Esophagus muscularis mucosa (tissue), 4 donors: ENCODE results near the gene LARP7. TPM values are rescaled to one million over a fixed set of nuclear protein-coding genes. Genes with fewer than 3 reads are reported as not detected.
A peak's percentile ranks its signal among the peaks of the same experiment; 100 is the strongest.
"Not testable (repeated sequence)": the region's sequence is repeated elsewhere in the genome, so short reads cannot be mapped to it uniquely, and the experiment has no call there.

Experiments used
- DNase-seq: peaks from one replicate; pipeline ENCODE4 v3.0.0-alpha.2; 2017; ENCODE audit errors: extremely low spot score
- H3K27ac ChIP-seq, 4 donors: fragments of 200-600 bp; sonication (generic); replicated peaks in 1 of 4; 1 replicate in 3 of 4; 2 replicates in 1 of 4; pipeline ENCODE4 v1.5.1; 2016 to 2019; ENCODE audit warnings: mild to moderate bottlenecking in 1 of 4
- H3K27me3 ChIP-seq, 4 donors: fragments of 200-600 bp; sonication (generic); one replicate each; pipeline versions ENCODE4 v1.5.1 to v1.6.0; 2016 to 2019
- H3K36me3 ChIP-seq, 4 donors: fragments of 200-600 bp; sonication (generic); one replicate each; pipeline ENCODE4 v1.5.1; 2016 to 2019
- H3K4me1 ChIP-seq, 4 donors: fragments of 200-600 bp; sonication (generic); one replicate each; pipeline ENCODE4 v1.5.1; 2016 to 2019
- H3K4me3 ChIP-seq, 4 donors: fragments of 200-600 bp; sonication (generic); 1 replicate in 2 of 4; 2 replicates in 2 of 4; pipeline ENCODE4 v1.5.1; 2016 to 2019; ENCODE audit warnings: mild to moderate bottlenecking in 4 of 4, moderate library complexity in 1 of 4
- H3K9me3 ChIP-seq, 4 donors: fragments of 200-600 bp; sonication (generic); 1 replicate in 3 of 4; 2 replicates in 1 of 4; pipeline ENCODE4 v1.5.1; 2016 to 2019
- CTCF ChIP-seq, 3 experiments: fragments of 200-600 bp in 2 of 3; fragments of 450-650 bp in 1 of 3; sonication (generic) in 2 of 3; IDR thresholded peaks; one replicate each; pipeline ENCODE4 v1.5.1; 2017 to 2019; ENCODE audit warnings: antibody characterized with exemption in 3 of 3, mild to moderate bottlenecking in 2 of 3, moderate library complexity in 1 of 3
- EP300 ChIP-seq: sonication (generic); formaldehyde crosslinking; IDR thresholded peaks from one replicate; pipeline ENCODE4 v1.6.1; 2017; ENCODE audit warnings: antibody characterized with exemption
- POLR2A ChIP-seq: fragments of 450-650 bp; IDR thresholded peaks from one replicate; pipeline ENCODE4 v1.6.1; 2017; ENCODE audit warnings: antibody characterized with exemption, moderate library complexity, mild to moderate bottlenecking, low read depth
- POLR2AphosphoS5 ChIP-seq, 2 donors: sonication (generic); formaldehyde crosslinking; IDR thresholded peaks; one replicate each; pipeline ENCODE4 v1.6.1; 2017; ENCODE audit warnings: antibody characterized with exemption in 2 of 2
- WGBS: methylation state at CpG from one replicate; pipeline ENCODE4 v1.1.5; 2018; 5-methylcytosine and 5-hydroxymethylcytosine counted together
- intact Hi-C: fragments of 100-400 bp; cut with DNase I; formaldehyde crosslinking; loops from one replicate; pipeline ENCODE4 v1.15.1; 2023
- total RNA-seq, 4 donors: library from RNA; depleted of rRNA; stranded (reverse); fragments of >200 nt; gene quantifications; one replicate each; pipeline versions ENCODE4 v1.1.0 to v1.2.1, GENCODE V29; 2016

Gene LARP7
- total RNA-seq, 4 donors from 2014 or later: 42.3 to 75.6 (median 47.3) TPM

- H3K9me3 ChIP-seq: no peaks in the 10 kb centered on the region
- intact Hi-C loops: no loop called here
- H3K27me3 ChIP-seq: no peaks in the 10 kb centered on the region
- H3K4me1 ChIP-seq: no peaks in the 10 kb centered on the region
- DNase-seq: no peak
- no peak overlapping the region for H3K4me3 ChIP-seq
- TF ChIP-seq POLR2AphosphoS5 (IDR thresholded peaks at IDR 0.05): no peak
- TF ChIP-seq EP300: no peak
- TF ChIP-seq POLR2A: no peak
- no peak for TF ChIP-seq CTCF (IDR thresholded peaks at IDR 0.05)
- 98% methylated on average over 5 of the region's 5 CpGs for WGBS
- no peak overlapping the region for H3K27ac ChIP-seq
- peaks cover 0 to 4% (median 0%) of the 10 kb centered on the region in 4 donors for H3K36me3 ChIP-seq
Observed at GRCh38 chr4:112593438-112594133, 43.4 kb upstream of the LARP7 start.

- H3K27ac ChIP-seq: no peak overlapping the region
- H3K9me3 ChIP-seq: no peaks in the 10 kb centered on the region
- no peaks in the 10 kb centered on the region for H3K4me1 ChIP-seq
- no peaks in the 10 kb centered on the region for H3K27me3 ChIP-seq
- intact Hi-C loops: no loop called here
- TF ChIP-seq CTCF (IDR thresholded peaks at IDR 0.05): no peak
- no peak for TF ChIP-seq POLR2AphosphoS5 (IDR thresholded peaks at IDR 0.05)
- TF ChIP-seq POLR2A: no peak
- no peak for TF ChIP-seq EP300
- WGBS: 90% methylated on average over 1 of the region's 1 CpG
- no peak for DNase-seq
- no peaks in the 10 kb centered on the region for H3K36me3 ChIP-seq
- no peak overlapping the region for H3K4me3 ChIP-seq
Observed at GRCh38 chr4:112594993-112595392, 42.0 kb upstream of the LARP7 start.

GRCh38 chr4:112604589-112604988 lies 32.4 kb upstream of the LARP7 start:
- TF ChIP-seq POLR2AphosphoS5 (IDR thresholded peaks at IDR 0.05): no peak
- peak; percentile 46 to 64 (median 53) for TF ChIP-seq CTCF (IDR thresholded peaks at IDR 0.05)
- no peak for TF ChIP-seq EP300
- DNase-seq: no peak

GRCh38 chr4:112612814-112613213 lies 24.1 kb upstream of the LARP7 start:
- H3K36me3 ChIP-seq, DNase-seq, intact Hi-C loops, H3K4me3 ChIP-seq, H3K27me3 ChIP-seq, H3K9me3 ChIP-seq: not testable (repeated sequence)
- H3K27ac ChIP-seq: peak overlapping the region in 1 of 4 donors; percentile 42
- 52% methylated on average over 2 of the region's 2 CpGs for WGBS
- H3K4me1 ChIP-seq: peaks cover 0 to 11% (median 9%) of the 10 kb centered on the region in 4 donors

More at GRCh38 chr4:112604589-112604988, 32.4 kb upstream of the LARP7 start:
- H3K9me3 ChIP-seq: no peaks in the 10 kb centered on the region
- H3K36me3 ChIP-seq: peaks cover 4 to 12% (median 11%) of the 10 kb centered on the region in 4 donors
- no peaks in the 10 kb centered on the region for H3K4me1 ChIP-seq
- no peak overlapping the region for H3K27ac ChIP-seq
- no peaks in the 10 kb centered on the region for H3K27me3 ChIP-seq
- no peak overlapping the region for H3K4me3 ChIP-seq
- intact Hi-C loops: loop anchor here (5.0 kb wide), 1 partner anchor 277 kb away; no protein-coding TSS in a partner anchor

GRCh38 chr4:112616984-112617383 lies 20.0 kb upstream of the LARP7 start:
- WGBS: 94% methylated on average over 2 of the region's 2 CpGs
- TF ChIP-seq POLR2AphosphoS5 (IDR thresholded peaks at IDR 0.05) (no peak), EP300 (no peak), POLR2A (no peak), CTCF (IDR thresholded peaks at IDR 0.05) (no peak)
- peaks cover 0 to 22% (median 0%) of the 10 kb centered on the region in 4 donors for H3K36me3 ChIP-seq
- H3K9me3 ChIP-seq: no peaks in the 10 kb centered on the region
- H3K4me1 ChIP-seq: peaks cover 0 to 29% (median 26%) of the 10 kb centered on the region in 4 donors
- intact Hi-C loops: no loop called here
- DNase-seq: no peak
- H3K27me3 ChIP-seq: no peaks in the 10 kb centered on the region
- H3K4me3 ChIP-seq: no peak overlapping the region
- H3K27ac ChIP-seq: no peak overlapping the region
